Measurements from ENCODE around the gene NYNRIN.

DNA sequence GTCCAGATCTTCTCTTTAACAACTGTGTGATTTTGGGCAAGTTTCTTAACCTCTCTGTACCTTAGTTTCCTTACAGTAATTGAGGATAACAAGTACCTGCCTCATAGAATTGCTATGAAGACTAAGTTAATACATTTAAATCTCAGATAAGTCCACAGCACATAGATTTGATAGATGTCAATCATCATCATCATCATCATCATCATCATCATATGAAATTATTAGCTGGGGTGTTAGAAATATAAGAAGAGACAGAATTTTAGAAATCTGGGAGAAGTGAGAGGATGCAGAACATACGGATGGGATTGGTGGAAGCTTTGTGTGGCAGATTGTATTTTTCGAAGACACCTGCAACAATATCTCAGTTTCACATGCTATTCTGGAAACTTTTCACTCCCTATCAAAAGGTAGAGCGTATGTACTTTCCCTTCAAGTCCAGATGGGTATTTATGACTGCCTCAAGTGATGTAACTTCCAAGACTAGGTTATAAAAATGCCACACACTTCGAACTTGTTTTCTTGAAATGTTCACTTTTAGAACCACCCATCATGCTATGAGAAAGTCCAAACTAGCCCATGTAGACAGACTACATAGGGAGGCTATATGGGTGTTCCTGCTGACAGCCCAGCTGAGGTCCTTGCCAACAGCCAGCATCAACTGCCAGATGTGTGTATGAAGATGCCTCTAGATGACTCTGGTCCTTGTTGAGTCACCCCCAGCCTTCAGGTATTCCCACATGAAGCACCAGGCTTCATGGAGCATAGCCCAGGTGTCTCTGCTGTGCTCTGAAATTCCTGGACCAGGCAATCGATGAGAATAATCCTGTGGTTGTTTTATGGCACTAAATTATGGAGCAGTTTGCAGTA is 64.4 kb downstream of the NYNRIN start:
- TF ChIP-seq, protein P1, sequence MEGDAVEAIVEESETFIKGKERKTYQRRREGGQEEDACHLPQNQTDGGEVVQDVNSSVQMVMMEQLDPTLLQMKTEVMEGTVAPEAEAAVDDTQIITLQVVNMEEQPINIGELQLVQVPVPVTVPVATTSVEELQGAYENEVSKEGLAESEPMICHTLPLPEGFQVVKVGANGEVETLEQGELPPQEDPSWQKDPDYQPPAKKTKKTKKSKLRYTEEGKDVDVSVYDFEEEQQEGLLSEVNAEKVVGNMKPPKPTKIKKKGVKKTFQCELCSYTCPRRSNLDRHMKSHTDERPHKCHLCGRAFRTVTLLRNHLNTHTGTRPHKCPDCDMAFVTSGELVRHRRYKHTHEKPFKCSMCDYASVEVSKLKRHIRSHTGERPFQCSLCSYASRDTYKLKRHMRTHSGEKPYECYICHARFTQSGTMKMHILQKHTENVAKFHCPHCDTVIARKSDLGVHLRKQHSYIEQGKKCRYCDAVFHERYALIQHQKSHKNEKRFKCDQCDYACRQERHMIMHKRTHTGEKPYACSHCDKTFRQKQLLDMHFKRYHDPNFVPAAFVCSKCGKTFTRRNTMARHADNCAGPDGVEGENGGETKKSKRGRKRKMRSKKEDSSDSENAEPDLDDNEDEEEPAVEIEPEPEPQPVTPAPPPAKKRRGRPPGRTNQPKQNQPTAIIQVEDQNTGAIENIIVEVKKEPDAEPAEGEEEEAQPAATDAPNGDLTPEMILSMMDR (IDR thresholded peaks at IDR 0.05) = no peak
- TF ChIP-seq POLR2A (IDR thresholded peaks at IDR 0.05) = no peak
